GM12878 (cell line): ENCODE measurements around the gene DDX55. TPM values are rescaled to one million over a fixed set of nuclear protein-coding genes. Genes with fewer than 3 reads are reported as not detected.
A peak's percentile ranks its signal among the peaks of the same experiment; 100 is the strongest.

ENCODE experiments used
- ATAC-seq: fragments of 200-7000 bp; cut with Tn5 transposase; 3 replicates; pipeline ENCODE4 v1.9.1; 2020; ENCODE audit warnings: mild to moderate bottlenecking, moderate library complexity
- BruUV-seq: library from RNA; stranded (reverse); fragments of 400-500 nt; replicated peaks from 2 replicates; lab custom pipeline; 2021; lab: Mats Ljungman, UMichigan
- CTCF ChIA-PET: fragments of 300-600 bp; sonication (Branson Sonifier 250); formaldehyde crosslinking; extraction: SDS; loops from one replicate; lab custom pipeline; 2021; ENCODE audit warnings: inconsistent platforms; lab: Yijun Ruan, JAX
- POLR2A ChIA-PET: fragments of 350-600 bp; formaldehyde crosslinking; extraction: SDS; loops from one replicate; lab custom pipeline; 2021; ENCODE audit warnings: inconsistent platforms; lab: Charles Lee
- RAD21 ChIA-PET: fragments of 300-600 bp; sonication (Branson Sonifier 250); formaldehyde crosslinking; loops from one replicate; lab custom pipeline; 2023; ENCODE audit warnings: antibody characterized with exemption; ENCODE audit not compliant: unreplicated experiment; lab: Charles Lee
- SMC1A ChIA-PET: fragments of 300-600 bp; sonication (Branson Sonifier 250); formaldehyde crosslinking; loops from one replicate; lab custom pipeline; 2023; ENCODE audit not compliant: unreplicated experiment, uncharacterized antibody; lab: Charles Lee
- DNase-seq: peaks from one replicate; pipeline ENCODE4 v3.0.0-alpha.2; 2011; ENCODE audit warnings: low read depth, low spot score
- FAIRE-seq: peaks from 3 replicates; lab custom pipeline; 2011; peaks lifted over from hg19 to GRCh38; lab: Jason Lieb, UNC
- H2AFZ ChIP-seq: 2 replicates; pipeline ENCODE4 v1.6.0; 2011; ENCODE audit warnings: low read depth, low read length, control low read depth; ENCODE audit not compliant: control insufficient read depth
- H3K27ac ChIP-seq: 2 replicates; pipeline ENCODE4 v1.5.1; 2011; ENCODE audit warnings: control low read depth; ENCODE audit not compliant: control insufficient read depth, insufficient read depth
- H3K27me3 ChIP-seq, 2 experiments: replicated peaks in 1 of 2; 2 replicates each; pipeline versions ENCODE4 v1.6.0 to v1.6.1; 2011; ENCODE audit warnings: low read length in 1 of 2; ENCODE audit not compliant: control insufficient read depth in 2 of 2, insufficient read depth in 2 of 2
- H3K36me3 ChIP-seq, 2 experiments: 2 replicates each; pipeline ENCODE4 v1.5.1; 2011; ENCODE audit warnings: low read length in 1 of 2; ENCODE audit not compliant: control insufficient read depth in 2 of 2, insufficient read depth in 2 of 2
- H3K4me1 ChIP-seq: 2 replicates; pipeline ENCODE4 v1.6.1; 2011; ENCODE audit warnings: mild to moderate bottlenecking, low read length, moderate library complexity, mixed read lengths; ENCODE audit not compliant: control insufficient read depth, insufficient read depth
- H3K4me2 ChIP-seq: 2 replicates; pipeline ENCODE4 v1.6.0; 2011; ENCODE audit warnings: control low read depth; ENCODE audit not compliant: control insufficient read depth, insufficient read depth
- H3K4me3 ChIP-seq: fragments of 200-600 bp; sonication (generic); 2 replicates; pipeline ENCODE4 v1.5.1; 2016
- H3K79me2 ChIP-seq: 2 replicates; pipeline ENCODE4 v1.6.0; 2011; ENCODE audit warnings: low read length; ENCODE audit not compliant: control insufficient read depth, insufficient read depth
- H3K9ac ChIP-seq: 2 replicates; pipeline ENCODE4 v1.8.0; 2011; ENCODE audit warnings: low read length, control low read depth, mixed read lengths; ENCODE audit not compliant: control insufficient read depth, insufficient read depth
- H3K9me3 ChIP-seq: replicated peaks from 3 replicates; pipeline ENCODE4 v1.5.1; 2011; ENCODE audit warnings: mild to moderate bottlenecking, low read length; ENCODE audit not compliant: control insufficient read depth, insufficient read depth
- H4K20me1 ChIP-seq: 2 replicates; pipeline ENCODE4 v1.6.0; 2011; ENCODE audit not compliant: control insufficient read depth, insufficient read depth
- POLR2A ChIP-seq: IDR thresholded peaks from 2 replicates; pipeline ENCODE4 v1.6.1; 2011; ENCODE audit warnings: low read depth, mild to moderate bottlenecking, low read length
- POLR2AphosphoS5 ChIP-seq: IDR thresholded peaks from 2 replicates; pipeline ENCODE4 v1.6.1; 2011; ENCODE audit warnings: mild to moderate bottlenecking, low read length, inconsistent platforms
- TBL1XR1 ChIP-seq: IDR thresholded peaks from 2 replicates; pipeline ENCODE4 v1.6.1; 2012; ENCODE audit warnings: low read depth, low read length, improper control_type of control experiment
- WGBS: methylation state at CpG from one replicate; pipeline ENCODE4 v1.1.6; 2016; ENCODE audit warnings: low lambda C conversion rate; ENCODE audit not compliant: insufficient replicate concordance, insufficient coverage; ENCODE audit errors: missing lambda C conversion rate; 5-methylcytosine and 5-hydroxymethylcytosine counted together
- in situ Hi-C: fragments of 300-500 bp; cut with MboI; formaldehyde crosslinking; loops from 9 replicates; pipeline ENCODE4 v1.14.3; 2018; ENCODE audit warnings: mixed read lengths
- intact Hi-C: fragments of 100-400 bp; cut with micrococcal nuclease; formaldehyde crosslinking; loops from one replicate; pipeline ENCODE4 v1.14.2; 2022; ENCODE audit not compliant: unreplicated experiment
- polyA plus RNA-seq, 11 experiments: library from polyadenylated mRNA; depleted of rRNA in 4 of 11; unstranded in 6 of 11; stranded (reverse) in 5 of 11; fragments of >200 nt; fragmentation: Nextera tagmentation in 4 of 11; fragmentation: Illumina TruSeq in 1 of 11; extraction: Ambion mirVana in 4 of 11; extraction: Trizol in 1 of 11; gene quantifications; 1 replicate in 1 of 11; 2 replicates in 10 of 11; pipeline versions ENCODE4 v1.2.1 to v1.2.3, GENCODE V29; 2011 to 2016; ENCODE audit warnings: inconsistent platforms in 2 of 11, missing spikeins in 2 of 11, low read depth in 1 of 11
- total RNA-seq, 4 experiments: library from RNA; depleted of rRNA in 3 of 4; stranded (reverse); fragments of >200 nt in 3 of 4; fragmentation: Illumina TruSeq in 1 of 4; extraction: Trizol in 1 of 4; gene quantifications; 2 replicates each; pipeline versions ENCODE4 v1.2.1 to v1.2.3, GENCODE V29; 2013 to 2021
- TF ChIP-seq, protein P1 (sequence below): fragments of 450-650 bp; conservative IDR thresholded peaks from 2 replicates; pipeline ENCODE4 v1.6.1; 2017; ENCODE audit warnings: mild to moderate bottlenecking, moderate library complexity
- TF ChIP-seq, protein P2 (sequence below): IDR thresholded peaks from 2 replicates; pipeline ENCODE4 v1.6.1; 2011; ENCODE audit warnings: borderline replicate concordance, low read depth, mild to moderate bottlenecking, moderate library complexity, low read length; ENCODE audit not compliant: insufficient read depth, poor library complexity, severe bottlenecking

DDX55 gene
- total and polyA plus RNA-seq, 10 of the 15 experiments (the other 5 are each of a cell fraction or from before 2014, with no cell fraction given): 4.5 to 42.4 (median 33.4) TPM

DNA sequence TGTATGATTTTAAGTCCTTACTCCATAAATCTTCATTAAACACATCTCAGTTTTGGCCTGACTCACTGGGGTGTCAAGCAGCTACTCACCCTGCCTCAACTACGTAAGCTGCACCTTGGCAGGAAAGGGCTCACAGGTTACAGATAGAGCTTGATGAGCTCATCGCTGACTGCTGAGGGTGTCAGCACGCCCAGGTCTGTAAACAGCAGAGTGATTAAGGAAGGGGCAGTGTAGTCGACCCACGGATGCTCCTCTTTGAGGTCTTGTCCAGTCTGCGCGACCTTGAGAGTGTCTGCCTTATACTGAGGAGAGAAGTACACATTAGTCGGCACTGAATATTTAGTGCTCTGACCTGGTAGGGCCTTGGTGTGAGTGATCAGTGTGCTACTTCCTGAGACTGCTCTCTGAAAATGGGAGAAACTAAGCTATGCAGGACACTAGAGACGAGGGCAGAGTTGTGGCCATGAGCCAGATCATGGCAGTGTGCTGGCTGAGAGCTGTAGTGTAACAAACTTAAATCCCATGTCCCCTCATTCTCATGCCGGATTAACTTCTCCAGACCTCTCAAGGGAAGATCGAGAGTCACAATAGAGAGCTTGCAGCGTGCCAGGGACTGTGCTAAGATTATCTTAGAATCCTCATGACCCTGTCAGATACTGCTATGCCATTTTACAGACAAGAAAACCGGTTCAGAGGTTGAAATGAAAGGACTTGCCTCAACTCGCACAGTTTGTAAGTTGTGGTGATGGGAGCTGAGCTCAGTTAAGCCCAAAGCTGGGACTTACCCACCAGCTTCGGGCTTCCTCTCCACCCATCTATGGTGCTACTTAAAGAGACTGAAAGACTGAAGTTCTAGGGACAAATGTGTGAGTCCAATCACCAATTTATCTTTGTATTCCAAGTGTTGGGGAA lies 20.0 kb downstream of the DDX55 start:
- Histone ChIP-seq H2AFZ (no peak overlapping the region), H3K36me3 (peaks cover 13 to 52% of the 10 kb centered on the region in 2 experiments), H3K4me3 (no peak overlapping the region), H3K9ac (no peak overlapping the region), H4K20me1 (no peaks in the 10 kb centered on the region), H3K9me3 (no peaks in the 10 kb centered on the region), H3K4me2 (no peak overlapping the region), H3K79me2 (peaks cover 1% of the 10 kb centered on the region; the same call in 1 of the 2 replicates), H3K27ac (no peak overlapping the region), H3K4me1 (no peaks in the 10 kb centered on the region), H3K27me3 (no peaks in the 10 kb centered on the region)
- ChIA-PET RAD21 (interaction anchor here (0.6 to 1.5 kb wide), 2 partner anchors 19 to 82 kb away, joined by 3 to 4 read pairs; no protein-coding TSS in a partner anchor), POLR2A (interaction anchor here (1.3 to 1.9 kb wide), 2 partner anchors 10 to 352 kb away, joined by 4 to 5 read pairs; no protein-coding TSS in a partner anchor), CTCF (interaction anchor here (1.0 to 4.6 kb wide), 2 partner anchors 19 to 31 kb away, joined by 3 to 21 read pairs; partner anchors contain the start of gene DDX55), SMC1A (interaction anchor here (0.7 to 2.1 kb wide), 3 partner anchors 20 to 91 kb away, joined by 3 to 6 read pairs (median 4); partner anchors contain the start of gene DDX55)
- in situ Hi-C loops: no loop called here
- WGBS: 87% methylated on average over 15 of the region's 15 CpGs
- ATAC-seq: no peak
- DNase-seq: no peak
- TF ChIP-seq, protein P1, sequence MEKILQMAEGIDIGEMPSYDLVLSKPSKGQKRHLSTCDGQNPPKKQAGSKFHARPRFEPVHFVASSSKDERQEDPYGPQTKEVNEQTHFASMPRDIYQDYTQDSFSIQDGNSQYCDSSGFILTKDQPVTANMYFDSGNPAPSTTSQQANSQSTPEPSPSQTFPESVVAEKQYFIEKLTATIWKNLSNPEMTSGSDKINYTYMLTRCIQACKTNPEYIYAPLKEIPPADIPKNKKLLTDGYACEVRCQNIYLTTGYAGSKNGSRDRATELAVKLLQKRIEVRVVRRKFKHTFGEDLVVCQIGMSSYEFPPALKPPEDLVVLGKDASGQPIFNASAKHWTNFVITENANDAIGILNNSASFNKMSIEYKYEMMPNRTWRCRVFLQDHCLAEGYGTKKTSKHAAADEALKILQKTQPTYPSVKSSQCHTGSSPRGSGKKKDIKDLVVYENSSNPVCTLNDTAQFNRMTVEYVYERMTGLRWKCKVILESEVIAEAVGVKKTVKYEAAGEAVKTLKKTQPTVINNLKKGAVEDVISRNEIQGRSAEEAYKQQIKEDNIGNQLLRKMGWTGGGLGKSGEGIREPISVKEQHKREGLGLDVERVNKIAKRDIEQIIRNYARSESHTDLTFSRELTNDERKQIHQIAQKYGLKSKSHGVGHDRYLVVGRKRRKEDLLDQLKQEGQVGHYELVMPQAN: no peak
- TF ChIP-seq TBL1XR1 (no peak), POLR2AphosphoS5 (0 out of 2 replicates have a peak, but pooled peaks have one; percentile 56), POLR2A (peak; percentile 70)
- TF ChIP-seq, protein P2, sequence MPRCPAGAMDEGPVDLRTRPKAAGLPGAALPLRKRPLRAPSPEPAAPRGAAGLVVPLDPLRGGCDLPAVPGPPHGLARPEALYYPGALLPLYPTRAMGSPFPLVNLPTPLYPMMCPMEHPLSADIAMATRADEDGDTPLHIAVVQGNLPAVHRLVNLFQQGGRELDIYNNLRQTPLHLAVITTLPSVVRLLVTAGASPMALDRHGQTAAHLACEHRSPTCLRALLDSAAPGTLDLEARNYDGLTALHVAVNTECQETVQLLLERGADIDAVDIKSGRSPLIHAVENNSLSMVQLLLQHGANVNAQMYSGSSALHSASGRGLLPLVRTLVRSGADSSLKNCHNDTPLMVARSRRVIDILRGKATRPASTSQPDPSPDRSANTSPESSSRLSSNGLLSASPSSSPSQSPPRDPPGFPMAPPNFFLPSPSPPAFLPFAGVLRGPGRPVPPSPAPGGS: no peak
- intact Hi-C loops: no loop called here
- FAIRE-seq: no peak
- BruUV-seq: no TSS peak
